Mesenchymal stem cell (in vitro differentiated cells and primary cell): ENCODE data around the gene PPP6C.

Source experiments
- DNase-seq: peaks from one replicate; pipeline ENCODE4 v3.0.0-alpha.2; 2013
- H2AFZ ChIP-seq: one replicate; pipeline ENCODE4 v1.6.1; 2013; ENCODE audit warnings: low read depth, mild to moderate bottlenecking, control low read depth, inconsistent platforms, low read length, moderate library complexity
- H2AK5ac ChIP-seq: 2 replicates; pipeline ENCODE4 v1.6.1; 2013; ENCODE audit warnings: low read length, moderate library complexity, mild to moderate bottlenecking, inconsistent platforms; ENCODE audit not compliant: severe bottlenecking
- H2BK120ac ChIP-seq: one replicate; pipeline ENCODE4 v1.6.1; 2013; ENCODE audit warnings: low read depth, mild to moderate bottlenecking, inconsistent platforms, low read length, moderate library complexity
- H2BK12ac ChIP-seq, 2 experiments: one replicate each; pipeline ENCODE4 v1.6.1; 2013; ENCODE audit warnings: inconsistent platforms in 2 of 2, low read length in 2 of 2, mild to moderate bottlenecking in 2 of 2, moderate library complexity in 2 of 2, control low read depth in 1 of 2
- H2BK15ac ChIP-seq: one replicate; pipeline ENCODE4 v1.6.1; 2013; ENCODE audit warnings: mild to moderate bottlenecking, low read depth, inconsistent platforms; ENCODE audit not compliant: poor library complexity, severe bottlenecking
- H2BK5ac ChIP-seq: 2 replicates; pipeline ENCODE4 v1.6.1; 2013; ENCODE audit warnings: low read depth, mild to moderate bottlenecking, low read length, control low read depth, inconsistent platforms; ENCODE audit not compliant: poor library complexity, severe bottlenecking
- H3K14ac ChIP-seq, 2 experiments: one replicate each; pipeline ENCODE4 v1.6.1; 2013; ENCODE audit warnings: inconsistent platforms in 2 of 2, low read length in 2 of 2, control low read depth in 1 of 2, mild to moderate bottlenecking in 1 of 2, moderate library complexity in 1 of 2
- H3K18ac ChIP-seq, 2 experiments: one replicate each; pipeline ENCODE4 v1.6.1; 2013; ENCODE audit warnings: inconsistent platforms in 2 of 2, low read length in 2 of 2, control low read depth in 1 of 2, low read depth in 1 of 2, mild to moderate bottlenecking in 1 of 2
- H3K23ac ChIP-seq, 2 experiments: one replicate each; pipeline ENCODE4 v1.6.1; 2013; ENCODE audit warnings: inconsistent platforms in 2 of 2, low read length in 2 of 2, mild to moderate bottlenecking in 2 of 2, moderate library complexity in 2 of 2, control low read depth in 1 of 2
- H3K27ac ChIP-seq: 2 replicates; pipeline ENCODE4 v1.5.1; 2013; ENCODE audit warnings: mild to moderate bottlenecking, moderate library complexity, low read length, control low read depth, inconsistent platforms; ENCODE audit not compliant: poor library complexity, severe bottlenecking
- H3K27me3 ChIP-seq, 2 experiments: 2 replicates each; pipeline versions ENCODE4 v1.6.1 to v1.7.0; 2013; ENCODE audit warnings: low read length in 2 of 2, mild to moderate bottlenecking in 2 of 2, moderate library complexity in 2 of 2, control low read depth in 1 of 2, inconsistent platforms in 1 of 2; ENCODE audit not compliant: control insufficient read depth in 1 of 2, insufficient read depth in 1 of 2
- H3K36me3 ChIP-seq, 2 experiments: 2 replicates each; pipeline versions ENCODE4 v1.6.1 to v1.7.0; 2013; ENCODE audit warnings: low read length in 2 of 2, control low read depth in 1 of 2, inconsistent platforms in 1 of 2, low read depth in 1 of 2, mild to moderate bottlenecking in 1 of 2; ENCODE audit not compliant: insufficient read depth in 2 of 2, control insufficient read depth in 1 of 2
- H3K4ac ChIP-seq, 2 experiments: one replicate each; pipeline ENCODE4 v1.6.1; 2013; ENCODE audit warnings: inconsistent platforms in 2 of 2, low read length in 2 of 2, mild to moderate bottlenecking in 2 of 2, moderate library complexity in 2 of 2, control low read depth in 1 of 2, low read depth in 1 of 2
- H3K4me1 ChIP-seq: 2 replicates; pipeline ENCODE4 v1.6.1; 2013; ENCODE audit warnings: low read depth, low read length, control low read depth; ENCODE audit not compliant: control insufficient read depth, insufficient read depth
- H3K4me2 ChIP-seq: 2 replicates; pipeline ENCODE4 v1.6.1; 2013; ENCODE audit warnings: low read length, mild to moderate bottlenecking, inconsistent platforms; ENCODE audit not compliant: poor library complexity, severe bottlenecking
- H3K4me3 ChIP-seq, 2 experiments: 2 replicates each; pipeline versions ENCODE4 v1.5.1 to v1.7.0; 2013; ENCODE audit warnings: low read length in 2 of 2, mild to moderate bottlenecking in 2 of 2, control low read depth in 1 of 2, low read depth in 1 of 2; ENCODE audit not compliant: insufficient read depth in 1 of 2
- H3K79me1 ChIP-seq: replicated peaks from 2 replicates; pipeline ENCODE4 v1.6.1; 2013; ENCODE audit warnings: mild to moderate bottlenecking, control low read depth, low read length, inconsistent platforms; ENCODE audit not compliant: poor library complexity, severe bottlenecking
- H3K9ac ChIP-seq: 2 replicates; pipeline ENCODE4 v1.7.0; 2013; ENCODE audit warnings: mild to moderate bottlenecking, low read length, moderate library complexity
- H3K9me3 ChIP-seq: 2 replicates; pipeline ENCODE4 v1.7.0; 2013; ENCODE audit warnings: mild to moderate bottlenecking, low read length; ENCODE audit not compliant: control insufficient read depth
- H4K8ac ChIP-seq: one replicate; pipeline ENCODE4 v1.6.1; 2013; ENCODE audit warnings: inconsistent platforms, mild to moderate bottlenecking, low read length, moderate library complexity
- H4K91ac ChIP-seq: one replicate; pipeline ENCODE4 v1.6.1; 2013; ENCODE audit warnings: mild to moderate bottlenecking, low read length, inconsistent platforms
- WGBS: methylation state at CpG from one replicate; pipeline ENCODE4 v1.1.7; 2013; ENCODE audit warnings: mixed read lengths; 5-methylcytosine and 5-hydroxymethylcytosine counted together

PPP6C gene

GRCh38 chr9:125126019-125126746 lies 63.4 kb downstream of the PPP6C start:
- peak overlapping the region in 1 of 2 experiments; percentile 40 for H3K23ac ChIP-seq
- H4K91ac ChIP-seq = no peak overlapping the region
- peak overlapping the region; percentile 81 for H2AFZ ChIP-seq
- H3K4ac ChIP-seq = peak overlapping the region in 1 of 2 experiments; percentile 30
- no peaks in the 10 kb centered on the region for H3K27me3 ChIP-seq
- no peak overlapping the region for H2BK5ac ChIP-seq
- peak; percentile 99 for DNase-seq
- H2BK12ac ChIP-seq = peak overlapping the region in 1 of 2 experiments; percentile 92
- H3K9ac ChIP-seq = peak overlapping the region; percentile 80
- no peak overlapping the region for H2AK5ac ChIP-seq
- H4K8ac ChIP-seq = peak overlapping the region; percentile 5
- no peak overlapping the region for H3K4me2 ChIP-seq
- no peak overlapping the region for H2BK15ac ChIP-seq
- H3K9me3 ChIP-seq = no peaks in the 10 kb centered on the region
- H3K36me3 ChIP-seq = no peaks in the 10 kb centered on the region
- H3K79me1 ChIP-seq = peaks cover 8% of the 10 kb centered on the region
- peak overlapping the region in 1 of 2 experiments; percentile 91 for H3K18ac ChIP-seq
- H3K4me3 ChIP-seq = peak overlapping the region in 1 of 2 experiments; percentile 65
- peaks cover 4% of the 10 kb centered on the region for H3K4me1 ChIP-seq
- WGBS = 100% methylated on average over 1 of the region's 2 CpGs
- H3K27ac ChIP-seq = no peak overlapping the region
- no peak overlapping the region for H2BK120ac ChIP-seq
- peak overlapping the region in 1 of 2 experiments; percentile 77 for H3K14ac ChIP-seq

DNA sequence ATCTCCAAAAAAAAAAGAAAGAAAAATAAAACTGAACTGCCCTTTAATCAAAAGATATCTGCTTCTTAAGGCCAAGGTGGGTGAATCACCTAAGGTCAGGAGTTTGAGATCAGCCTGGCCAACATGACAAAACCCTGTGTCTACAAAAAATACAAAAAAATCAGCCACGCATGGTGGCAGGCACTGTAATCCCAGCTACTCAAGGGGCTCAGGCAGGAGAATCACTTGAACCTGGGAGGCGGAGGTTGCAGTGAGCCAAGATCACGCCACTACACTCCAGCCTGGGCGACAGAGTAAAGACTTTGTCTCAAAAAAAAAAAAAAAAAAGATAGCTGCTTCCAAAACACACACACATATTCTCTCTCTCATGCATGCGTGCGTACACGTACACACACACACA lies 64.1 kb downstream of the PPP6C start:
- no peak overlapping the region for H4K8ac ChIP-seq
- no peak overlapping the region for H2AK5ac ChIP-seq
- no peak overlapping the region for H2BK15ac ChIP-seq
- no peak overlapping the region for H3K14ac ChIP-seq
- H2BK5ac ChIP-seq = no peak overlapping the region
- H3K9ac ChIP-seq = peak overlapping the region; percentile 80
- H2BK120ac ChIP-seq = no peak overlapping the region
- no peaks in the 10 kb centered on the region for H3K9me3 ChIP-seq
- H3K23ac ChIP-seq = no peak overlapping the region
- no peaks in the 10 kb centered on the region for H3K27me3 ChIP-seq
- peak overlapping the region in 1 of 2 experiments; percentile 72 for H3K18ac ChIP-seq
- H3K4me1 ChIP-seq = peaks cover 4% of the 10 kb centered on the region
- H3K36me3 ChIP-seq = no peaks in the 10 kb centered on the region
- no peak overlapping the region for H2AFZ ChIP-seq
- H2BK12ac ChIP-seq = no peak overlapping the region
- no peak overlapping the region for H3K27ac ChIP-seq
- no peak for DNase-seq
- H3K4me2 ChIP-seq = no peak overlapping the region
- peak overlapping the region in 1 of 2 experiments; percentile 65 for H3K4me3 ChIP-seq
- WGBS = 97% methylated on average over 7 of the region's 7 CpGs
- H3K4ac ChIP-seq = no peak overlapping the region
- no peak overlapping the region for H4K91ac ChIP-seq
- H3K79me1 ChIP-seq = peaks cover 8% of the 10 kb centered on the region

- no peaks in the 10 kb centered on the region for H3K36me3 ChIP-seq
- no peak overlapping the region for H3K23ac ChIP-seq
- H2BK15ac ChIP-seq = no peak overlapping the region
- H2BK5ac ChIP-seq = no peak overlapping the region
- H3K9me3 ChIP-seq = no peaks in the 10 kb centered on the region
- no peak for DNase-seq
- no peak overlapping the region for H3K27ac ChIP-seq
- WGBS = 87% methylated on average over 2 of the region's 2 CpGs
- no peak overlapping the region for H3K18ac ChIP-seq
- no peak overlapping the region for H2AK5ac ChIP-seq
- no peaks in the 10 kb centered on the region for H3K27me3 ChIP-seq
- H3K9ac ChIP-seq = no peak overlapping the region
- peaks cover 3% of the 10 kb centered on the region for H3K4me1 ChIP-seq
- no peak overlapping the region for H3K4ac ChIP-seq
- H3K4me3 ChIP-seq = no peak overlapping the region
- H4K91ac ChIP-seq = no peak overlapping the region
- no peak overlapping the region for H2BK120ac ChIP-seq
- H3K79me1 ChIP-seq = peaks cover 5% of the 10 kb centered on the region
- no peak overlapping the region for H3K4me2 ChIP-seq
- no peak overlapping the region for H4K8ac ChIP-seq
- H3K14ac ChIP-seq = no peak overlapping the region
- H2AFZ ChIP-seq = no peak overlapping the region
- H2BK12ac ChIP-seq = no peak overlapping the region
These were observed 68.5 kb downstream of the PPP6C start for GRCh38 chr9:125121146-125121545.

- H2BK12ac ChIP-seq = no peak overlapping the region
- no peak overlapping the region for H2BK5ac ChIP-seq
- no peak overlapping the region for H2BK15ac ChIP-seq
- WGBS = 8% methylated on average over 3 of the region's 4 CpGs
- no peak overlapping the region for H3K4me2 ChIP-seq
- no peak overlapping the region for H3K4ac ChIP-seq
- no peaks in the 10 kb centered on the region for H3K27me3 ChIP-seq
- H3K27ac ChIP-seq = no peak overlapping the region
- no peaks in the 10 kb centered on the region for H3K9me3 ChIP-seq
- peak; percentile 45 for DNase-seq
- no peak overlapping the region for H4K91ac ChIP-seq
- no peak overlapping the region for H2AK5ac ChIP-seq
- H3K18ac ChIP-seq = no peak overlapping the region
- H3K79me1 ChIP-seq = peaks cover 7% of the 10 kb centered on the region
- peak overlapping the region; percentile 23 for H3K9ac ChIP-seq
- no peak overlapping the region for H3K14ac ChIP-seq
- H4K8ac ChIP-seq = no peak overlapping the region
- H3K23ac ChIP-seq = no peak overlapping the region
- H2AFZ ChIP-seq = no peak overlapping the region
- H3K4me1 ChIP-seq = no peaks in the 10 kb centered on the region
- no peak overlapping the region for H3K4me3 ChIP-seq
- H3K36me3 ChIP-seq = no peaks in the 10 kb centered on the region
- no peak overlapping the region for H2BK120ac ChIP-seq
These were observed 69.8 kb downstream of the PPP6C start for GRCh38 chr9:125119643-125120286.
